Fibroblast of lung (primary cell): ENCODE data around the gene CERS1. TPM values are rescaled to one million over a fixed set of nuclear protein-coding genes. Genes with fewer than 3 reads are reported as not detected.

ENCODE experiments used
- DNase-seq, 2 donors: peaks; one replicate each; pipeline versions ENCODE4 v3.0.0 to v3.0.0-alpha.2; 2010; ENCODE audit warnings: low read depth in 2 of 2
- H2AFZ ChIP-seq: 2 replicates; pipeline ENCODE4 v1.5.1; 2012; ENCODE audit warnings: low read length, control low read depth, inconsistent platforms
- H3K27ac ChIP-seq: 2 replicates; pipeline ENCODE4 v1.5.1; 2011; ENCODE audit warnings: low read length, control low read depth; ENCODE audit not compliant: insufficient read depth
- H3K27me3 ChIP-seq: 2 replicates; pipeline ENCODE4 v1.5.1; 2011; ENCODE audit warnings: mild to moderate bottlenecking, low read length; ENCODE audit not compliant: control insufficient read depth, insufficient read depth
- H3K36me3 ChIP-seq: 2 replicates; pipeline ENCODE4 v1.5.1; 2011; ENCODE audit warnings: low read length; ENCODE audit not compliant: control insufficient read depth, insufficient read depth
- H3K4me1 ChIP-seq: 2 replicates; pipeline ENCODE4 v1.5.1; 2011; ENCODE audit warnings: low read length; ENCODE audit not compliant: control insufficient read depth, insufficient read depth; ENCODE audit errors: extremely low read depth
- H3K4me2 ChIP-seq: 2 replicates; pipeline ENCODE4 v1.5.1; 2011; ENCODE audit warnings: low read length, control low read depth; ENCODE audit not compliant: insufficient read depth; ENCODE audit errors: extremely low read depth
- H3K4me3 ChIP-seq, 4 experiments: fragments of 200-600 bp in 1 of 4; sonication (generic) in 1 of 4; replicated peaks in 1 of 4; 2 replicates each; pipeline ENCODE4 v1.5.1; 2011 to 2016; ENCODE audit warnings: low read length in 4 of 4, low read depth in 3 of 4, mild to moderate bottlenecking in 3 of 4, control low read depth in 2 of 4, inconsistent platforms in 1 of 4, mixed read lengths in 1 of 4; ENCODE audit not compliant: insufficient read depth in 1 of 4; ENCODE audit errors: control extremely low read depth in 1 of 4
- H3K79me2 ChIP-seq: 2 replicates; pipeline ENCODE4 v1.5.1; 2012; ENCODE audit warnings: mild to moderate bottlenecking, low read length, inconsistent platforms; ENCODE audit not compliant: control insufficient read depth, insufficient read depth
- H3K9ac ChIP-seq: 2 replicates; pipeline ENCODE4 v1.5.1; 2011; ENCODE audit warnings: mild to moderate bottlenecking, low read length, control low read depth; ENCODE audit not compliant: insufficient read depth
- H3K9me3 ChIP-seq: 2 replicates; pipeline ENCODE4 v1.5.1; 2012; ENCODE audit warnings: low read depth, low read length; ENCODE audit not compliant: control insufficient read depth, insufficient read depth
- H4K20me1 ChIP-seq: 2 replicates; pipeline ENCODE4 v1.5.1; 2011; ENCODE audit warnings: low read length; ENCODE audit not compliant: control insufficient read depth, insufficient read depth; ENCODE audit errors: extremely low read depth
- EZH2 ChIP-seq: IDR thresholded peaks from 2 replicates; pipeline ENCODE4 v1.5.1; 2012; ENCODE audit warnings: low read length, control low read depth, mild to moderate bottlenecking; ENCODE audit errors: missing control alignments
- polyA plus RNA-seq, 2 donors: library from polyadenylated mRNA; depleted of rRNA in 1 of 2; stranded (reverse) in 1 of 2; unstranded in 1 of 2; fragments of >200 nt; gene quantifications; 2 replicates each; pipeline ENCODE4 v1.2.1, GENCODE V29; 2011 to 2012; ENCODE audit warnings: missing spikeins in 1 of 2
- total RNA-seq: library from RNA; depleted of rRNA; stranded (reverse); fragments of >200 nt; gene quantifications from 2 replicates; pipeline ENCODE4 v1.2.1, GENCODE V29; 2014
- TF ChIP-seq, protein P1 (sequence below), 2 donors: IDR thresholded peaks in 1 of 2; conservative IDR thresholded peaks in 1 of 2; 1 replicate in 1 of 2; 2 replicates in 1 of 2; pipeline ENCODE4 v1.5.1; 2011 to 2012; ENCODE audit warnings: low read length in 2 of 2, control low read depth in 1 of 2, inconsistent platforms in 1 of 2, low read depth in 1 of 2, mild to moderate bottlenecking in 1 of 2

The CERS1 gene
- total and polyA plus RNA-seq, 2 donors (not counting 1 experiment from before 2014, with no cell fraction given) = 0.23 to 1.7 TPM

DNA sequence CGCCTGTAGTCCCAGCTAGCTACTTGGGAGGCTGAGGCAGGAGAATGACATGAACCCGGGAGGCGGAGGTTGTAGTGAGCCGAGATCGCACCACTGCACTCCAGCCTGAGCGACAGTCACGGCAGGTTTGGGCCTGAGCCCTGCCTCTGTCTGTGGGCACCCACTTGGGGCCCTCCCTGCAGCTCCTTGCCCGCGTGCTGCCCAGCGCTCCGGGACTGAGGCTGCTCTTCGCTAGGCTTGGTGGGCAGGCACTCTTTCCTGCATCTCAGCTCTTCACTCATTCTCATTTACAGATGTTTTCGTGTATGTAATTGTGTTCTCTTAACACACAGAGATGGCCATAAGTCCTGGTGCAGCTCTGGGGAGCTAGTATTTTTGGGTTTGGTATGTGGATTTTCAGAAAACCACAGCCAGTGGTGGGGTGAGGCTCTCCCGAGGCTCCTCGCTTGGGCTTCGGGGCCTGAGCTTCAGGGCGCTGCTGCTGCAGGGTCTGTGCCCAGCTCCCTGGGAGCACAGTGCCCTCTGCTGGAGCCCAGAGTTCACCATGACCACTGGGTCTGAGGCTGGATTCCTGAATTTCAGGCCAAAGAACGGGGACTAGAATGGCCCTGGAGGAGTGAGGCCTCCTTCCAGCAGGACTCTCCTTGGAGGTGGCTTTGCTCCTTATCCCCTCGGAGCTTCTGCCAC lies 49.0 kb downstream of the CERS1 start:
- Histone ChIP-seq H3K9ac (peak overlapping the region; percentile 25), H3K4me1 (peaks cover 35% of the 10 kb centered on the region), H3K9me3 (no peaks in the 10 kb centered on the region), H3K79me2 (peaks cover 73% of the 10 kb centered on the region), H4K20me1 (peaks cover 8% of the 10 kb centered on the region), H2AFZ (no peak overlapping the region), H3K27me3 (no peaks in the 10 kb centered on the region), H3K4me3 (no peak overlapping the region), H3K27ac (peak overlapping the region; percentile 86), H3K36me3 (peaks cover 18% of the 10 kb centered on the region), H3K4me2 (peak overlapping the region; percentile 78)
- peak; percentile 59 to 80 for DNase-seq
- TF ChIP-seq, protein P1, sequence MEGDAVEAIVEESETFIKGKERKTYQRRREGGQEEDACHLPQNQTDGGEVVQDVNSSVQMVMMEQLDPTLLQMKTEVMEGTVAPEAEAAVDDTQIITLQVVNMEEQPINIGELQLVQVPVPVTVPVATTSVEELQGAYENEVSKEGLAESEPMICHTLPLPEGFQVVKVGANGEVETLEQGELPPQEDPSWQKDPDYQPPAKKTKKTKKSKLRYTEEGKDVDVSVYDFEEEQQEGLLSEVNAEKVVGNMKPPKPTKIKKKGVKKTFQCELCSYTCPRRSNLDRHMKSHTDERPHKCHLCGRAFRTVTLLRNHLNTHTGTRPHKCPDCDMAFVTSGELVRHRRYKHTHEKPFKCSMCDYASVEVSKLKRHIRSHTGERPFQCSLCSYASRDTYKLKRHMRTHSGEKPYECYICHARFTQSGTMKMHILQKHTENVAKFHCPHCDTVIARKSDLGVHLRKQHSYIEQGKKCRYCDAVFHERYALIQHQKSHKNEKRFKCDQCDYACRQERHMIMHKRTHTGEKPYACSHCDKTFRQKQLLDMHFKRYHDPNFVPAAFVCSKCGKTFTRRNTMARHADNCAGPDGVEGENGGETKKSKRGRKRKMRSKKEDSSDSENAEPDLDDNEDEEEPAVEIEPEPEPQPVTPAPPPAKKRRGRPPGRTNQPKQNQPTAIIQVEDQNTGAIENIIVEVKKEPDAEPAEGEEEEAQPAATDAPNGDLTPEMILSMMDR (conservative IDR thresholded peaks at IDR 0.05 in 1 of 2, IDR thresholded peaks at IDR 0.05 in 1 of 2; ENCODE audit: low read depth in 1 of 2, low read length in 2 of 2) = peak; percentile 94 to 96
- TF ChIP-seq EZH2 = no peak

DNA sequence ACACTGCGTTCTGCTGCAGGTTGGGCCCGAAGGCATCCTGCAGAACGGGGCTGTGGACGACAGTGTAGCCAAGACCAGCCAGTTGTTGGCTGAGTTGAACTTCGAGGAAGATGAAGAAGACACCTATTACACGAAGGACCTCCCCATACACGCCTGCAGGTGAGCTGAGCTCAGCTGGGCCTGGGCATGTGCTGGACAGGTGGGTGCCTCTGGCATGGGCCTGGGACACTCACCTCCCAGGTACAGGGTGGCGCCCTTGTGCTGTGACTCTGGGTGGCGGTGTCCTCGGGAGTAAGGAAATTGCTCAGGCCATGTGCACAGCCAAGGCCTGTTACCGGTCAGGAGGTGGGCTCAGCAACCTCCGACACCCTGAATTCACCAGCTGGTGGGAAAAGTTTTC lies 50.0 kb downstream of the CERS1 start:
- H3K27ac ChIP-seq = no peak overlapping the region
- H3K9me3 ChIP-seq = no peaks in the 10 kb centered on the region
- no peak overlapping the region for H3K4me3 ChIP-seq
- no peaks in the 10 kb centered on the region for H3K27me3 ChIP-seq
- DNase-seq = no peak
- no peak overlapping the region for H3K9ac ChIP-seq
- H2AFZ ChIP-seq = no peak overlapping the region
- peaks cover 8% of the 10 kb centered on the region for H4K20me1 ChIP-seq
- no peak for TF ChIP-seq EZH2
- TF ChIP-seq, protein P1 (conservative IDR thresholded peaks at IDR 0.05 in 1 of 2, IDR thresholded peaks at IDR 0.05 in 1 of 2; ENCODE audit: low read depth in 1 of 2, low read length in 2 of 2) = no peak
- peaks cover 78% of the 10 kb centered on the region for H3K79me2 ChIP-seq
- H3K4me1 ChIP-seq = peaks cover 35% of the 10 kb centered on the region
- H3K36me3 ChIP-seq = peaks cover 12% of the 10 kb centered on the region
- no peak overlapping the region for H3K4me2 ChIP-seq

DNA sequence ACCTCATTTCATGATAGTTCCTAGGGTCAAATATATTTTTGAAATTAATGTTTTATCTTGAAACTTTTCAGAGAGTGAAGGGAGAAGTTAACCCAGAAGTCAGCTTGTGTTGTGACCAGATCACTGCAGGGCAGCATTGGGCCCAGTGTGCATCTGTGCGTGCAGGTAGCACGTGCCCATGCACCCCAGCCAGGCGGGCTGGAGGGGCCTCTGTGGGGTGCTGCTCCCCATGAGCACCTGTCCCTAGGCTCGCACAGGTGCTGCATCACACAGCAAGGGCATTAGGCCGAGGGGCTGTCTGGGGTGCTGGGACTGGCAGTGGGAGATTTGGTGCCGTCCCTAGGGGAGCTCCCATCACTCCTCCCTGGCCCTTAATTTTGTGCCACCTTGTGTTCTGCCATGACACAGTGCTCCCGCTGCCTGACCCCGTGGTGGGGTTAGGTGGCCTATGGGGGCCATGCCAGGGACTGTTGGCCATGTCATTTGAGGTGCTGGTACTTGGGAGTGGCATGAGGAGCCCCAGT lies 51.1 kb downstream of the CERS1 start:
- H3K27ac ChIP-seq = no peak overlapping the region
- H3K9me3 ChIP-seq = no peaks in the 10 kb centered on the region
- no peak overlapping the region for H3K4me2 ChIP-seq
- H3K36me3 ChIP-seq = peaks cover 7% of the 10 kb centered on the region
- H2AFZ ChIP-seq = no peak overlapping the region
- H3K4me1 ChIP-seq = peaks cover 32% of the 10 kb centered on the region
- TF ChIP-seq, protein P1 (conservative IDR thresholded peaks at IDR 0.05 in 1 of 2, IDR thresholded peaks at IDR 0.05 in 1 of 2; ENCODE audit: low read depth in 1 of 2, low read length in 2 of 2) = no peak
- TF ChIP-seq EZH2 = no peak
- H4K20me1 ChIP-seq = peaks cover 8% of the 10 kb centered on the region
- DNase-seq = no peak
- H3K27me3 ChIP-seq = no peaks in the 10 kb centered on the region
- H3K9ac ChIP-seq = no peak overlapping the region
- no peak overlapping the region for H3K4me3 ChIP-seq
- peaks cover 78% of the 10 kb centered on the region for H3K79me2 ChIP-seq
